ENCODE measurements around the gene TPCN2.

Gene TPCN2

DNA sequence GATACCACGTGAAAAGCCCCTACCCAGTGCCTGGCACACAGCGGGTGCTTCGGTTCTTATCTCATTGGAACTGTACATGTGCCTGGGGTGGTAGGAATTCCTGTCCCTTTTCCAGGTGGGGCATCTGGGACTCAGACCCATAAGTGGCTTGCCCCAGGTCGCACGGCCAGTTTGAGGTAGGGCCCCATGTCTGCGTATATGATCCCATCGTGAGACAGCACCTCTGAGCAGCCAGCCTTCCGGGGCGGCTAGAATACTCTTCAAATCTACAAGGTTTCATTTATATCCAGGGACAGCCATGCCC is 73.5 kb downstream of the TPCN2 start:
- no peak overlapping the region for H3K4me2 ChIP-seq (ENCODE audit: low read length)
- no peaks in the 10 kb centered on the region for H3K9me3 ChIP-seq (ENCODE audit: control insufficient read depth, low read length)
- TF ChIP-seq, protein P1, sequence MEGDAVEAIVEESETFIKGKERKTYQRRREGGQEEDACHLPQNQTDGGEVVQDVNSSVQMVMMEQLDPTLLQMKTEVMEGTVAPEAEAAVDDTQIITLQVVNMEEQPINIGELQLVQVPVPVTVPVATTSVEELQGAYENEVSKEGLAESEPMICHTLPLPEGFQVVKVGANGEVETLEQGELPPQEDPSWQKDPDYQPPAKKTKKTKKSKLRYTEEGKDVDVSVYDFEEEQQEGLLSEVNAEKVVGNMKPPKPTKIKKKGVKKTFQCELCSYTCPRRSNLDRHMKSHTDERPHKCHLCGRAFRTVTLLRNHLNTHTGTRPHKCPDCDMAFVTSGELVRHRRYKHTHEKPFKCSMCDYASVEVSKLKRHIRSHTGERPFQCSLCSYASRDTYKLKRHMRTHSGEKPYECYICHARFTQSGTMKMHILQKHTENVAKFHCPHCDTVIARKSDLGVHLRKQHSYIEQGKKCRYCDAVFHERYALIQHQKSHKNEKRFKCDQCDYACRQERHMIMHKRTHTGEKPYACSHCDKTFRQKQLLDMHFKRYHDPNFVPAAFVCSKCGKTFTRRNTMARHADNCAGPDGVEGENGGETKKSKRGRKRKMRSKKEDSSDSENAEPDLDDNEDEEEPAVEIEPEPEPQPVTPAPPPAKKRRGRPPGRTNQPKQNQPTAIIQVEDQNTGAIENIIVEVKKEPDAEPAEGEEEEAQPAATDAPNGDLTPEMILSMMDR (IDR thresholded peaks at IDR 0.05) = no peak
- no peaks in the 10 kb centered on the region for H3K79me2 ChIP-seq
- H3K9ac ChIP-seq = no peak overlapping the region
- H2AFZ ChIP-seq = no peak overlapping the region
- no peak overlapping the region for H3K27ac ChIP-seq
- H3K4me1 ChIP-seq = peaks cover 3% of the 10 kb centered on the region
- H3K4me3 ChIP-seq (ENCODE audit: low read depth, low read length) = no peak overlapping the region
- H3K27me3 ChIP-seq (ENCODE audit: control insufficient read depth, insufficient read depth, low read length) = no peaks in the 10 kb centered on the region
- H3K36me3 ChIP-seq (ENCODE audit: control insufficient read depth, insufficient read depth, low read length) = no peaks in the 10 kb centered on the region

DNA sequence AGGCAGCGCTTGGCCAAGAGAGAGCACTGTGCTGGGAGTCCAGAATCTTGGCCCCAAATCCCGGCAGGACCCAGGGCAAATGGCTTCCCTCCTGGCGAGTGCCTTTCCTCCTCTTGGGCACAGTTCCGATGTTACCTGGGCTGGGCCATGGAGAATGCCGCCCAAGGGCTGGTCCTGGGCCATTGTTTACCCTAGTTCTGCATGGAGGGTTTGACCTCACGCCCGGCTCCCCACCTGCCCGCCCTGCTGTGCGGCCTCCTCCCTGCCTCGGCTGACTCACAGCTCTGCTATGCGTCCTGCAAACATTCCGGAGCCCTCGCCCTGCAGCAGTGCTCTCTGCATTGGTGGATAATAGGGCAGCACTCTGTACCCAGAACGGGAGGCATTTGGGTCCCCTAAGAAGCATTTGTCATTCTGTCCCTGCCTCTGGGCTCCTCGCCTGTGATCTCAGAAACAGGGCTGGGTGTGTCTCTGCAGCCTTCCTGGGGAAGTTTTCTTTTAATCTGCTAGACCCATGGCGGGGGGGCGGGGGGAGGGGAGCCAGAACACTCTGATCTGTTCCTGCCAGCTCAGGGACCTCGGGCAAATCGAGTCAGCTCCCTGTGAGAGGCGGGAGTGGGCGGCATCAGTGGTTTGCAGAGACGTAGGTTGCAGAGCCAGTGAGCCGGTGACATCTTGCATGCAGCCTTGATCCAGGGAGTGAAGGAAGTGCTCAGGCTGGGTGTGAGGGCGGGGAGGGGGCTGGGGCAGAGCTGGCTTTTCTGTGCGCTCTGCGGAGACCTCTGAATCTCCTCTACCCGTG is 74.1 kb downstream of the TPCN2 start:
- Histone ChIP-seq H3K36me3 (ENCODE audit: control insufficient read depth, insufficient read depth, low read length) (no peaks in the 10 kb centered on the region), H3K27me3 (ENCODE audit: control insufficient read depth, insufficient read depth, low read length) (no peaks in the 10 kb centered on the region), H3K4me1 (peaks cover 3% of the 10 kb centered on the region), H3K4me2 (ENCODE audit: low read length) (no peak overlapping the region), H3K9ac (no peak overlapping the region), H3K27ac (no peak overlapping the region), H3K9me3 (ENCODE audit: control insufficient read depth, low read length) (no peaks in the 10 kb centered on the region), H3K79me2 (no peaks in the 10 kb centered on the region), H2AFZ (no peak overlapping the region), H3K4me3 (ENCODE audit: low read depth, low read length) (no peak overlapping the region)
- TF ChIP-seq, protein P1 (IDR thresholded peaks at IDR 0.05) = no peak

DNA sequence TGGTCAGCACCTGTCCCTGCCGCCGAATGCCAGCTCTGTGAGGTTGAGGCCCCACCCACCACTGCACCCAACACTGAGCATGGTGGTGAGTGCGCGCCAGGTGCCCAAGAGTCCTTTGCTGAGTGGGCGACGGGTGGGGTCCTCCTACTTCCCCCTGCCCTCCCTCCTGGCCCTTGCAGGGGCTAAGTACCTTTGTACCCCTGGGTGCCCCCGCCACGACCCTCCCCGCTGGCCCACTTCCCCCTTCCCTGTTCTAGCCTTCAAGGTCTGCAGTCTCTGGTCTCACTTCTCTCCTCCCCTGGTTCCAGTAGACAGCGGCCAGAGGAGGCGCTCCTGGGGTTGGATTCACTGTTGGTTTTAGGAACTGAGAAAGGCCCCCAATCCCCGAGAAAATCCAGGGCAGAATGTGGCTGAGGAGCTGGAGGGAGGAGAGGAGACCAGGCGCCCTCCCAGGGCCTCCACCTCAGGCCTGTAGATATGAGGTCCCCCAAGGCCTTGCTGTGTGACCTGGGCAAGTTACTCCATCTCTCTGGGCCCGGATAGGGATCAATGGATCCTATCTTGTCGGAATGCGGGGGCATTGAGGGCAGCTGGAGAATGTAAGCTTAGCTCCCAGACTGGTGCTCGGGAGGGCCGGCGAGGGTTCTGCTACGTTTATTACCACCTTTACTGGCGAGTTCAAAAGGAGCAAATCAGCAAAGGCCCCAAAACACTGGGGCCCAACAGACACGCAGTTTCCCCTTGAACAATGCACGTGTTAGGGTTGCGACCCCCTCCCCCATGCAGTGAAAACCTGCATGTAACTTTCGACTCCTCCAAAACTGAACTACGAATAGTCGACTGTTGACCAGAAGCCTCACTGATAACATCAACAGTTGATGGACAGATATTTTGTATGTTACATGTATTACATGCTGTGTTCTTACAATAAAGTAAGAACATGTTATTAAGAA is 75.1 kb downstream of the TPCN2 start:
- Histone ChIP-seq H3K27me3 (ENCODE audit: control insufficient read depth, insufficient read depth, low read length) (no peaks in the 10 kb centered on the region), H3K27ac (no peak overlapping the region), H3K36me3 (ENCODE audit: control insufficient read depth, insufficient read depth, low read length) (no peaks in the 10 kb centered on the region), H3K4me3 (ENCODE audit: low read depth, low read length) (no peak overlapping the region), H3K9me3 (ENCODE audit: control insufficient read depth, low read length) (no peaks in the 10 kb centered on the region), H3K79me2 (no peaks in the 10 kb centered on the region), H2AFZ (no peak overlapping the region), H3K4me2 (ENCODE audit: low read length) (no peak overlapping the region), H3K4me1 (peaks cover 3% of the 10 kb centered on the region), H3K9ac (no peak overlapping the region)
- TF ChIP-seq, protein P1 (IDR thresholded peaks at IDR 0.05) = no peak

DNA sequence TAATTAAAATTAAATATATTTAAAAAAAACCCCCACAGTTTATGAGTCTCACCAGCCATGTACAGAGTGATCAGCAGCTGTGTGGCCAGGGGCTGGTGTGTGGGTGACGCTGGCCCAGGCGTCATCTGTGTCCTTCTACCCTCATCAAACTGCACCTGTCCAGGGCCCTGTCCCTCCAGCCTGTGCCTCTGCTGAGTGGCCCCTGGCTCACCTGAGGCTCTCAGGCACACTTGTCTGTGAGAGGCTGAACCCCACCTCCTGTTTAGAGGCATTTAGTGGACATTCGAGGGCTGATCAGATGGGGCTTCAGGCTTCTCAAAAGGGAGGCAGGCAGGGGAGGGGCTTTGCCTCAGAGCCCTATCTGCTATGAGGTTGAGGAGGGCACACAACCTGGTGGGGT is 77.1 kb downstream of the TPCN2 start:
- Histone ChIP-seq H3K4me3 (ENCODE audit: low read depth, low read length) (no peak overlapping the region), H3K4me1 (peaks cover 3% of the 10 kb centered on the region), H3K4me2 (ENCODE audit: low read length) (no peak overlapping the region), H3K27me3 (ENCODE audit: control insufficient read depth, insufficient read depth, low read length) (no peaks in the 10 kb centered on the region), H3K27ac (no peak overlapping the region), H2AFZ (no peak overlapping the region), H3K79me2 (no peaks in the 10 kb centered on the region), H3K9me3 (ENCODE audit: control insufficient read depth, low read length) (no peaks in the 10 kb centered on the region), H3K9ac (no peak overlapping the region), H3K36me3 (ENCODE audit: control insufficient read depth, insufficient read depth, low read length) (no peaks in the 10 kb centered on the region)
- TF ChIP-seq, protein P1 (IDR thresholded peaks at IDR 0.05) = no peak
